ENCODE data around the gene DHX16. TPM values are rescaled to one million over a fixed set of nuclear protein-coding genes. Genes with fewer than 3 reads are reported as not detected.
A peak's percentile ranks its signal among the peaks of the same experiment; 100 is the strongest.

DHX16 gene
- total and polyA plus RNA-seq, 9 of the 15 experiments (the other 6 are each of a cell fraction or from before 2014, with no cell fraction given), result 14.6 to 66.1 (median 47.5) TPM

GRCh38 chr6:30691208-30691847 lies 18.5 kb upstream of the DHX16 start:
- BruUV-seq (replicated peaks), result no TSS peak
- POLR2A ChIA-PET, result interaction anchor here (1.0 to 23.5 kb wide), 6 partner anchors 15 to 79 kb away, joined by 3 to 524 read pairs (median 4); partner anchors contain the start of genes MDC1, MRPS18B and TUBB
- ATAC-seq, result no peak
- TF ChIP-seq ATF7 (IDR thresholded peaks at IDR 0.05) (no peak), SMARCB1 (IDR thresholded peaks at IDR 0.05; ENCODE audit: insufficient read length, low read depth) (no peak), MYC (IDR thresholded peaks at IDR 0.05; ENCODE audit: low read depth, low read length) (0 out of 2 replicates have a peak, but pooled peaks have one; percentile 3), MYC (CRISPR knock-in tag; IDR thresholded peaks at IDR 0.05; ENCODE audit: borderline replicate concordance, low read depth) (no peak), RNF2 (IDR thresholded peaks at IDR 0.05) (no peak), NRF1 (conservative IDR thresholded peaks at IDR 0.05 in 1 of 2, IDR thresholded peaks at IDR 0.05 in 1 of 2) (peak; percentile 52 to 56), ZKSCAN1 (IDR thresholded peaks at IDR 0.05; ENCODE audit: low read depth, low read length) (peak; percentile 84), FOSL1 (tag; conservative IDR thresholded peaks at IDR 0.05) (0 out of 2 replicates have a peak, but pooled peaks have one; percentile 34), CTCF (IDR thresholded peaks at IDR 0.05 in 2 of 3, conservative IDR thresholded peaks at IDR 0.05 in 1 of 3; ENCODE audit: insufficient read depth in 2 of 3, low read depth in 1 of 3, low read length in 3 of 3) (0 out of 6 replicates have a peak, but pooled peaks of 1 of the 3 experiments have one; percentile 6), ZNF589 (CRISPR knock-in tag; IDR thresholded peaks at IDR 0.05; ENCODE audit: low read depth) (no peak), ZNF511 (CRISPR knock-in tag; IDR thresholded peaks at IDR 0.05) (no peak), XRCC3 (IDR thresholded peaks at IDR 0.05) (no peak), ILF3 (IDR thresholded peaks at IDR 0.05; ENCODE audit: borderline replicate concordance) (no peak), SOX6 (IDR thresholded peaks at IDR 0.05) (no peak), THRAP3 (IDR thresholded peaks at IDR 0.05; ENCODE audit: borderline replicate concordance) (0 out of 2 replicates have a peak, but pooled peaks have one; percentile 24), HDAC1 (IDR thresholded peaks at IDR 0.05) (0 out of 4 replicates have a peak, but pooled peaks of 1 of the 2 experiments have one; percentile 48), ZNF23 (CRISPR knock-in tag; IDR thresholded peaks at IDR 0.05) (no peak), DMBX1 (CRISPR knock-in tag; IDR thresholded peaks at IDR 0.05; ENCODE audit: borderline replicate concordance) (no peak), CBX3 (IDR thresholded peaks at IDR 0.05; ENCODE audit: borderline replicate concordance in 1 of 2, low read length in 2 of 2) (0 out of 3 replicates have a peak, but pooled peaks of 1 of the 2 experiments have one; percentile 9), ZNF24 (IDR thresholded peaks at IDR 0.05) (no peak), TEAD1 (CRISPR knock-in tag; IDR thresholded peaks at IDR 0.05) (no peak), POLR2A (conservative IDR thresholded peaks at IDR 0.05) (no peak), EP300 (IDR thresholded peaks at IDR 0.05; ENCODE audit: low read length) (0 out of 2 replicates have a peak, but pooled peaks have one; percentile 21)

More at GRCh38 chr6:30691208-30691847, 18.5 kb upstream of the DHX16 start:
- in situ Hi-C loops (cut with MboI) (no loop called here), intact Hi-C loops (cut with micrococcal nuclease) (no loop called here)
- peak overlapping the region; percentile 95 for H3K4me2 ChIP-seq (ENCODE audit: insufficient read depth, low read length)
- 3% methylated on average over 8 of the region's 8 CpGs for WGBS (ENCODE audit: insufficient coverage, low coverage, missing lambda C conversion rate)
- H3K9ac ChIP-seq (ENCODE audit: insufficient read depth in 1 of 2, low read depth in 2 of 2, low read length in 2 of 2), result peak overlapping the region; percentile 28 to 92
- H3K9me1 ChIP-seq (ENCODE audit: control insufficient read depth, insufficient read depth, low read length), result no peaks in the 10 kb centered on the region
- CTCF ChIA-PET (ENCODE audit: low intra/inter-chr PET ratio), result no interaction called here
- no peaks in the 10 kb centered on the region for H3K27me3 ChIP-seq (ENCODE audit: control insufficient read depth in 2 of 2, insufficient read depth in 2 of 2, low read length in 2 of 2)
- peaks cover 30 to 47% of the 10 kb centered on the region in 2 experiments for H3K4me1 ChIP-seq (replicated peaks in 1 of 2; ENCODE audit: control insufficient read depth in 2 of 2, insufficient read depth in 2 of 2, low read length in 2 of 2)
- no peaks in the 10 kb centered on the region for H3K9me3 ChIP-seq (replicated peaks; ENCODE audit: control insufficient read depth, insufficient read depth, low read depth, low read length)
- H3K27ac ChIP-seq (ENCODE audit: extremely low read depth, low read depth, low read length), result peak overlapping the region; percentile 43
- peak overlapping the region; percentile 71 for H3K4me3 ChIP-seq
- no peaks in the 10 kb centered on the region for H4K20me1 ChIP-seq (replicated peaks; ENCODE audit: control insufficient read depth, insufficient read depth, low read length)
- FAIRE-seq, result peak; percentile 26
- peaks cover 37% of the 10 kb centered on the region for H3K79me2 ChIP-seq (ENCODE audit: control insufficient read depth, insufficient read depth, low read length)
- H2AFZ ChIP-seq (ENCODE audit: low read depth, low read length), result peak overlapping the region; percentile 99
- peaks cover 8% of the 10 kb centered on the region; the same call in 2 of the 3 replicates for H3K36me3 ChIP-seq (ENCODE audit: control insufficient read depth, insufficient read depth, low read length)
- DNase-seq (ENCODE audit: extremely low read depth in 1 of 4, low spot score in 3 of 4), result peak in 1 of 4 experiments; percentile 63

Measured in K562 (cell line).